Measurements from ENCODE around the gene CRADD.
"Not testable (repeated sequence)": the region's sequence is repeated elsewhere in the genome, so short reads cannot be mapped to it uniquely, and the experiment has no call there.

CRADD gene

DNA sequence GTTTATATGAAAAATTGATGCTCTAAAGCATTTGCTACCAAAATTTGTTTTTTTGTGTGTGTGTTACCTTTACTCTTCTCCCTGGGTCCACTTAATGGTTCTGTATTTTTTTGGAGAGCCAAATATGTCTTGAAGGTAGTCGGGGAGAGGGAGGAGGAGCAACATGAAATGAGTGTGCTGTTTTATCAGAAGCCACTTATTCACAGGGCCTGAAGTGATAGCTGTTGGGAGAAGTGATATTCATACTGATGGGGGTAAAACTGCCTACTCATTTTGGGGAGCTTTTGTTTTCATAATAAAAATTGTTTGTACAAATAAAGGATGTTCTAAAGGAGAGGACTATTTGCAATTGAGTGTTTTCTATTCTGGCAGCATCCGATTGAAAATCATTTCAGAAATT, 29.2 kb downstream of the CRADD start:
- DNase-seq, result no peak

DNA sequence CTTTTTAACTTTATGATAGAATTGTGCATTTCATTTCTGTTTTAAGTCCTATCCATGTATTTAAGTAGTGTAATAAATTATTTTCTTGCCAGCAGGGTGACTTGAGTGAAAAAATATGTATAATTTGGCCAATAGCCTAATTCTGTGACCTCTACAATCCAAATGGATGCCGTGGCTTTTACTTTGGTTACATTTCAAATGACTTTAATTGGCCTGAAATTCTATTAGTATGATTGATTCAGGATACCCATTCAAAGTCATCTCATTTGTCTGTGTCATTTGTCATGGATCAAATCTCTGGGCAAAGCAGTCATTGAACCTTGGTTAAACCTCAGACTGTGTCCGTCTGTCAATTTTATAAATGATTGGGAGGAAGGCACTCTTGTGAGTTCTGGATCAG, 29.6 kb downstream of the CRADD start:
- no peak for DNase-seq

DNA sequence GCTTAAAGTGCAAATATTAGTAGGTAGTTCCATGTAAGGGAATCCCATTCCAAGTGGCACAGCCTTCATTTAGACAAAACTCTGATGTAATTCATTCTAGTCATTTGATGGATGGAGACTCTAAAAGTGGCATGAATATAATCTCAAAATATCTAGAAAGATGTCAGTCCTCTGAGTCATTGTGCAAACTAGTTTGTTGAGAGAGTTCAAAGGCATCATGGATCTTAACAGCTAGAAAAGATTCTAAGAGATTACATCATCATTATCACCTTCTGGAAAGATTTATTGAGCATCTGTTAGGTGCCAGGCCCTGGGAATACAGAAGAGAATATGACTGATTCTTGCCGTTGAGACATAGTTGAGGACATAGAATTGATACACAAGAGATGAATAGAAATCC, 30.7 kb downstream of the CRADD start:
- DNase-seq, result no peak

DNA sequence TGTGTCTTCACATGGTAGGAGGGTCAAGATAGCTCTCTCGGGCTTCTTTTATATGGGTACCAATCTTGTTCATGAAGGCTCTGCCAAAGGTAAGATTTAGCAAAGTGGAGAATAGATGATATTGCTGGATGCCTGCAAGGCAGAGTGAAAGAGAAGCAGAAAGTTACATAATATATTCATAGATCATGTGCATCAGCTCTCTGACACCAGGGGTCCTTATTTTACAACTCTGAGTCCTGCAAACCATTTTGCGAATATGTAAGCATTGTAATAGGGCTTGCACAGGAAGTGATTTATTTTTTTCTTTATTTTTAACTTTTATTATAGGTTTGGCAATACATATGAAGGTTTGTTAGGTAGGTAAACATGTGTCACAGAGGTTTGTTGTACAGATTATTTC, 31.8 kb downstream of the CRADD start:
- no peak for DNase-seq

DNA sequence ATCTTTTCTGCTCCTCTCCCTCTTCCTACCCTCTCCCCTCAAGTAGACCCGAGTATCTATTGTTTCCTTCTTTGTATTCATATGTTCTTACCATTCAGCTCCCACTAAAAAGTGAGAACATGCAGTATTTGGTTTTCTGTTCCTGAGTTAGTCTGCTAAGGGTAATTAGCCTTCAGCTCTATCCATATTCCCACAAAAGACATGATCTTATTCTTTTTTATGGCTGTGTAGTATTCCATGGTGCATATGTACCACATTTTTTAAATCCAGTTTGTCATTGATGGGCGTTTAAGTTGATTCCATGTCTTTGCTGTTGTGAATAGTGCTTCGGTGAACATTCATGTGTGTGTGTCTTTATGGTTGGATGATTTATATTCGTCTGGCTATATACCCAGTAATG, 32.2 kb downstream of the CRADD start:
- no peak for DNase-seq

DNA sequence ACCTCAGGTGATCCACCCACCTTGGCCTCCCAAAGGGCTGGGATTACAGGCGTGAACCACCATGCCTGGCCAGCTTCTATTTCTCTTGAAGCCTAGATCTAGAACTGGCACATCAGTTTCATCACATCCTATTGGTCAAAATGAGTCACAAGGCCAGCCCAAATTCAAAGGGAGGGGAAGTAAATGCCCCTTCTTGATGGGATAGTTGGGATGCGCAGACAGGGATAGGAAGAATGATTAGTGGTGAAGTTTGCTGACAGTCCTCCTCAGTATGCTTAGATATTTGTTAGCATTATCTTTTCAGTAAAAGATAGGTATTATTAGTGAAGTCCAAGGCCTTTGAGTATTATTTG, 33.4 kb downstream of the CRADD start:
- DNase-seq, result no peak

DNA sequence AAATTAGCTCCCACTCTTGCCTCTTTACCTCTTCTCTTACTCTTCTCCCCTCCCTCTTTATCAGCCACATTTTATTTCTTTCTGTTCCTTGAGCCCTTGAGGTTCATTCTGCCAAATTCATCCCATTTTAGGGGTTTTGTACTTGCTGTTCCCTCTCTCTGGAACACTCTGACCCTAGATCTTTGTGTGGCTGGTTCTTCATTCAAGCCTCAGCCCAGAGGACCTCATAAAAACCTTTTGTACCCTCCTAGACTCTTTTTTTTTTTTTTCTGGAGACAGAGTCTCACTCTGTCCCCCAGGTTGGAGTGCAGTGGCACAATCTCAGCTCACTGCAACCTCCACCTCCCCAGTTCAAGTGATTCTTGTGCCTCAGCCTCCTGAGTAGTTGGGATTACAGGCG, 34.3 kb downstream of the CRADD start:
- DNase-seq, result not testable (repeated sequence)

DNA sequence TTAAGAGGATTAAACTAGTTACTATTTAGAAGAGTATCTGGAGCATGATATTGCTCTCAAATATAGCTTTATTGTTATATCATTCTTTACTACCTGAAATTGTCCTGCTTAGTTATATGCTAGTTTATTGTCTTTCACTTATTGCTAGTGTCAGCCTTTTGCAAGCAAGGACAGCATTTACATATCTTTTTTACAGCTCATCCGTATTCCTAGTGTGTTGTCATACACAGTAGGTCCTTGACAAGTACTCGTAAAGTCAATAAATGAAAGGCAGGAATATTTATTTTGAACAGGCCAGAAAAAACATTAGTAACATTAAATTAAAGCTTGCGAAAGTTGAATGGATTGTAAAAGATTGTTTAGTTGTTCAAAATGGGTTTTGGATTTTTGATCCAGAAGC, 35.0 kb downstream of the CRADD start:
- DNase-seq, result no peak

DNA sequence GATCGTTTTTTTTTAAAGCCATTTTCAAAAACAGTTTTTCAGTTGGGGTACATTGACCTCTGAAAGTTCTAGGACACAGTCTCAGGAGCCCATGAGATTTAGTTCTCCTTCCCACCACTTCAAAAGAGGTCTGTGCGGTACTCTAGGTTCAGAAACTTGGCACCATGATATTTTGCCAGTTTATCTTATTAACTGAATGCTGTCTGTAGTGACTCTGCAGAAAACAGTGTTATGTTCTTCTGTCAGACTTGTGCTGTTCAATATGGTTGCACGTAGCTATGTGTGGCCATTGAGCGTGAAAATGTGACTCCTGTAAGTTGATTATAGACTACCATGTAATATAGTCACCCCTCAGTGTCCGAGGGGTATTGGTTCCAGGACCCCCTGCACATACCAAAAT, 35.9 kb downstream of the CRADD start:
- no peak for DNase-seq

DNA sequence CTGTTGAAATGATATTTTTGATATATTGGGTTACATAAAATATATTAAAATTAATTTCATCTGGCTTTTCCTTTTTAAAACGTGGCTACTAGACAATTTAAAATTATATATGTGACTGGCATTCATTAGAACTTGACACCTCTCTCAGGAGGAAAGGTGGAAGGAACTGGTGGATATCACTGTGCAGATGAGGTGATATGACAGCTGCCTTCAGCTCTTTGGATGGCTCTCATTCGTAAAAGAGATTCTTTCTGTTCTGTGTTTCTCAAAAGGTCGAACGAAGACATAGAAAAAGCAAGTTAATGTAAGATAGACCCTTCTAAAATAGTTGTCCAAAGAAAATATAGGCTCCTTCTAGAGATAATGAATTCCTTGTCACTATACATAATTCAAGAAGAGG, 36.6 kb downstream of the CRADD start:
- no peak for DNase-seq

DNA sequence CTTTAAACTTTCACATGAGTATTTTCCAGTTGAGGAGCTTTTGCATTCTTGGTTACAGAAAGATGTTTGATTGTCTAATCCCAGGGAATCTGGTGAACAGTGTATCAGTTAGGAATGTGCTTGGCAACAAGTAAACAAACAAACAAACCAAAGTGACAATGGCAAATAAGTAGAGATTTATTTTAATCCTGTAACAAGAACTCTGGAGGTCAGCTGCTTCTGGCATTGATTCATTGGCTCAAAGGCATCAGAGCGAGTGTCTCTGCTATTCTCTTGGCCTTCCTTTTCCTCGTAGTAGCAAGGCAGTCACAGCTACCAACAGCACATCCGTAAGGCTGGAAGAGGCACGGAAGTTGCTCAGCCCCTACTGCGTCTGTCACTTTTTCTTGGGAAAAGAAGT, 37.2 kb downstream of the CRADD start:
- DNase-seq, result no peak

DNA sequence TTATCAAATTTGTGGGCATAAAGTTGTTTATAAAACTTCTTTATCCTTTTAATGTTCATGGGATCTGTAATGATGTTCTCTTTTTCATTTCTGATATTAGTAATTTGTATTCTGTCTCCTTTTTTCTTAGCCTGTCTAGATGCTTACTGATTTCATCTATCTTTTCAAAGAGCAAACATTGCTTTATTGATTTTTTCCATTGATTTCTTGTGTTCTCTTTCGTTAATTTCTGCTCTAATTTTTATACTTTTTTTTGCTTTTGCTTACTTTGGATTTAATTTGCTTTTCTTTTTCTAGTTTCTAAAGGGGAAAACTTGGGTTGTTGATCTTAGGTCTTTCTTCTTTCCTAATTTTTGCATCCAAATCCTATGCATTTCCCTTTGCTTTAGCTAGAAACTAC, 42.5 kb downstream of the CRADD start:
- no peak for DNase-seq

DNA sequence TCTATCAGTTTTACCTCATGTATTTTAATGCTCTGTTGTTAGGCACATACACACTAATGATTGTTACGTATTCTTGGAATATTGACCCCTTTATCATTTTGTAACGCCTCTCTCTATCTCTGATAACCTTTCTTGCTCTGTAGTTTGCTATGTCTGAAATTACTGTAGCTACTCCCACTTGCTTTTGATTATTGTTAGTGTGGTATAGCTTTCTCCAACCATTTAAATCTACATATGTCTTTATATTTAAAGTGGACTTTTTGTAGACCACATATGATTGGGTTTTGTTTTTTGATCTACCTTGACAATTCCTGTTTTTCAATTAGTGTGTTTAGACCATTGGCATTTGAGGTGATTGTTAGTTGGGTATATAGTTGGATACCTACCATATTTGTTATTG, 43.4 kb downstream of the CRADD start:
- DNase-seq, result no peak

DNA sequence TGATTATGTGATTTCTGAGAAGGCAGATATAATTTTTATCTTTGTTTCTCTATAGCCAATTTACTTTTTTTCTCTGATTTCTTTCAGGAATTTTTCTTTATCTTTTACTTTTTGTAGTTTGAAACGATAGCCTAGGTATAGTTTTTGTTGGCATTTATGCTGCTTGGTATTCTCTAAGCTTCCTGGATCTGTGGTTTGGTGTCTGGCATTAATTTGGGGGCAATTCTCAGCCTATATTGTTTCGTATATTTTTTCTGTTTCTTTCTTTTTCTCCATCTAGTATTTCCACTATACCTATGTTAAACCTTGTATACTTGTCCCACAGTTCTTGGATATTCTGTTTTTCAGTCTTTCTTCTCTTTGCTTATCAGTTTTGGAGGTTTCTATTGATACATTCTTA, 45.0 kb downstream of the CRADD start:
- no peak for DNase-seq

DNA sequence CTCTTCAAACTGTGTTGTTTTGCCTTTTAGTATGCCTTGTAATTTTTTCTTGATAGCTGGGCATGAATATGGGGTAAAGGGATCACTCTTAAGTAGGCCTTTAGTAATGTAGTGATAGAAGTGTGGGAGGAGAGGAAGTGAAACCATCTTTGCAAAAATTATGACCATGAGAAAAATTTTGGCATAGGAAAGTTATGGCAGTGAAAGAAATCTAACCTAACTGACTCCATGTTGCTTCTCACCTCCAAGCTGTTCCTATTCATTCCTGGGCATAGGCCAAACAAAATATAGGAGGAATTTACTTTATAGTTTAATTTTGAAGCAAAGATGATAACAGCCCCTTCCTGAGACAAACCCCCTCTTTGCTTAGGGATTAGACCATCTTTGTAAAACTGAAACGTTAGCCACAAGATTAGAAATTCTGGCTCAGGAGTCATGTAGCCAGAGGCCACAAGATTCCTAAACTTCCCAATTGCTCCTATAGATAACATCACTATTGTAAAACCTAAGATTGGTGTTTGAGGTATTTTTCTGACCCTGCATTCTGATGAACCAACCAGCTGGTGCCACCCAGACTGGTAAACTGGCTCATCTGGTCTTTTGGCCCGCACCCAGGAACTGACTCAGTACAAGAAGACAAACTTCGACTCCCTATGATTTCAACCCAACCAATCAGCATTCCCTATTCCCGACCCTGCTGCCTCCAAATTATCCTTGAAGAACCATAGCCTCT, 45.8 kb downstream of the CRADD start:
- DNase-seq, result peak in 1 of 56 donors; percentile 6

DNA sequence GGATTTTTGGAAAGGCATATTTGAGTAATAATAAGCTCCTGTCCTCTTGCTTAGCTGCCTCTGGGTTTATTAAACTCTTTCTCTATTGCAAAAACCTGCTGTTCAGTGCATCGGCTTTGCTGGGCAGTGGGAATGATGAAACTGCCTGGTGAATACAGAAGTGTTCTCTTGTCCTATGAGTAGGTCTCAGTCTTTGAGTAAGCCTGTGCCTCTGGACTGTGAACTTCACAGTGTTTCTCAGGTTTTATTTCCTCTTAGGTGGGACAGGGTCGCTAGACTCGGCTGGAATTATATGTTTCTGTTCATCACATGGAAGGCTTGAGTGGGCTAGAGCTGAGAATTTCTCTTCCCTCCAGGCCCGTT, 46.4 kb downstream of the CRADD start:
- no peak for DNase-seq

DNA sequence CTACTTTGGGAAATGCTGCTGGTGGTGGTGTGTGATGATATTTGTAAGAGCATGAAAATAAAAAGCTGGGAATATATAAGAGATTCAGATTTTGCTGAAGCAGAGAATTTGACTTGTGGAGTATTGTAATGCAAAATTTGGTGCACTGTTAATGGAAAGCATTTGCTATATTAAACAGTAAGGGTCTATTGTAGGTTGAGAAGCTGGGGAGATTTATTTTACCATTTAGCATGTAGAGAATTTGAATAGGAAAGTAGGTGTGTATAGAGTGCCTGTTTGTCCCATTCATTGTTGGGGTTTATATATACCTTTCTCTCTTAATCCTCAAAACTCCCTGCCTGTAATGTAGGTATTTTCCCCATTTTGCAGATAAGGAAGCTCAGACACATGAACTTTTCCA, 48.4 kb downstream of the CRADD start:
- no peak for DNase-seq

DNA sequence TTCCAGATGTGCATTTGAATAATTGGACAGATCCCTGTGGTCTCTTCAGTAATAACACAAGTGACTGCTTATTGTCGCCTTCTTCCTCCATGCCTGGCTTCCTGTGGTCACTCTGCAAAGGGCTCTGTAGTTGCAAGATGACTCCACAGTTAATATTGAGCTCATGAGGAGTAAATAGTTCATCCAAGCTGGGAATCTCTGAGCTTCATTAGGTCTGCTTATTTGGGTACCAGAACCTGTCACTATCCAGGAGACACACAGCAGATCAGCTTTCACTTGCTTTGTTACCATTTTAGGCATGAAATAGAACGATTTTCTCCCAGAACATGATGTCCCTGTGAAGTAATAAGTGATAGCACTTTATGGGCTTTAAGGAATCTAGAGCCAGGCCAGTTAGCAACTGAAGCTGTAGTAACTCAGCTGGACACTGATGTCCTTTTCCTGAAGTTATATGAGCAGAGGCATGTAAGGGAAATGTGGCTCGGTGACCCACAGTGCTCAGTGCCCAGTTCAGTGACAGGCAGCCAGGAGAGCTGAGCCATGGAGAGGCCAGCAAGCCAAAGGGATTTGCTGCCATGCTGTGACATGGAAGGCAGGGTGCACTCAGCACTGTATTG, 50.1 kb downstream of the CRADD start:
- DNase-seq, result no peak

DNA sequence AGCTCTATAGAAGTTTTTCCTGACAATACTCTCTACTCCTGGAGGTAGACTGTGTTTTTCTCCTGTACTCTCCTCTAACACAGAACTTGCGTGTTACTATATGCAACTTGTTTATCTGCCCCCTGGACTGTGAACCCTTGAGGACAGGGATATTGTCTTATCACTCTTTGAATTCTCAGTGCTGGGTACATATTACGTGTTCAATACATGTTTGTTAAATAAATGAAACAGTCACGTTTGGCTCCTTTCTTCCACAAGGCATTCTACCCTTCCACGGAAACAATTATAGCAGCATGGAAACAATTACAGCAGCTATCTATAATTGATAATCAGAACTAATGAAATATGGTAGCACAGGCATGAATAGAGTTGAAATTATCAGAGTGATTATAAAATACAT, 50.7 kb downstream of the CRADD start:
- no peak for DNase-seq

DNA sequence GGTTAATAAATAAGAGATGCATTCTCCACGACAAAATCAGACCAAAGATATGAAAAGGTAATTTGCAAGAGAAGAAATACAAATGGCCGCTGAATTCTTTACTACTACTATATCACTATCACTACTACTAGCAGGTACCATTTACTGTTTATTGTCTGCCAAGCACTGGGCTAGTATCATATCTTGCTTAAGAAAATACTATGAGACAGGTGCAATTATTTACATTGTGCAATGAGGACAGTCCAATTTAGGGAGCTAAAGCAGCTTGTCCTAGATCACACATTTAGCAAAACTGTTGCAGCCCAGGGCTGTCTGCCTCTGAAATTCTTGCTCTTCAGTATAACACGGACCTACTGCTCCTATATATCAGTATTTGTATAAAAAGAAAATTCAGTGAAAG, 52.8 kb downstream of the CRADD start:
- no peak for DNase-seq

DNA sequence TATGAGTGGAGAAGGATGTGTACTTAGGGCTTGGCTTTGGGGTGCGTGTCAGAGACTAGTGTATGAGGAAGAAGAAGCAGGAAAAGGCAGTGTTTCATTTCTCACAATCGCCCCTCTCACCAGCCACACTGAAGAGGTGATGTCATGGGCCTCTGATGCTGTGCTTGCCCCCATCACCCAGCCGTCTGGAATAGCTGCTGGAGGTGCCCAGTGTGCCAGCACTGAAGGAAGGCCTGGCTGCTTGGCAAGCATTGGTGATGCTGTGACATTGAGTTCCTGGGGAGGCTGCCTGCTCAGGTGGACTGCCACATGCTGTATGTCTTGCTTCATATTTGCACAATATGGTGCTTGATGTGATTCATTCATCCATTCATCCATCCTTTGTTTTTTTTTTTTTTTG, 56.2 kb downstream of the CRADD start:
- DNase-seq, result peak in 6 of 56 donors; percentile 1 to 36 (median 12)

DNA sequence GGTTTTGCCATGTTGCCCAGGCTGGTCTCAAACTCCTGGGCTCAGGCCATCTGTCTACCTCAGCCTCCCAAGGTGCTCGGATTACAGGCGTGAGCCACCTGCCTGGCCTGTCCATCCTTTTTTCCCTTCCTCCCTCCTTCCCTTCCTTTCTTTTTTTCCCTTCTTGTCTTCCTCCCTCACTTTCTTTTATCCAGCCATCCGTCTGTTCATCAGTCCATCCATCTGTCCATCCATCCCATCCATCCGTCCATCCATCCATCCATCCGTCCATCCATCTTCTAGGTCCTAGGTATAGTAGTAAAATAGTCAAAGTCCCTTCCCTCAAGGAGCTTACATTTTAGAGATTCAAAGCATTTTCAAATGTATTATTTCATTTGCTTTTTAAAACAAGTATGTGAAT, 56.8 kb downstream of the CRADD start:
- DNase-seq, result no peak

DNA sequence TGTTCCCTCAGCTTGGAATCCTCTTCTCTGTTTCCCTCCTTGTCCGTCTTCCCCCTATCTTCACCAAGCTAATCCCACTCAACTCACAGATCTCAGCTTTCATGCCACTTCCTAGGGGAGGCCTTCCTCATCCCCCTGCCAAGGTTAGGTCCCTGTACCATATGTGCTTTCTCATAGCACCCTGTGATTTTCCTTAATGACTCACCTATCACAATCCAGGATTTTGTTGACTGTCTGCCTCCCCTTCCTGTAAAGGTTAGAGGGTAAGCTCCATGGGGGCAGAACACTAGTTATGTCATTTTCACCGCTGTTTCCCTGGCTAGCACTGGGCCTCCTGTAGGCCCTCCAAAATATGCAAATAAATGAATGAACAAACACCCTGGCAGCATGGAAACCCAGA, 57.6 kb downstream of the CRADD start:
- DNase-seq, result no peak

DNA sequence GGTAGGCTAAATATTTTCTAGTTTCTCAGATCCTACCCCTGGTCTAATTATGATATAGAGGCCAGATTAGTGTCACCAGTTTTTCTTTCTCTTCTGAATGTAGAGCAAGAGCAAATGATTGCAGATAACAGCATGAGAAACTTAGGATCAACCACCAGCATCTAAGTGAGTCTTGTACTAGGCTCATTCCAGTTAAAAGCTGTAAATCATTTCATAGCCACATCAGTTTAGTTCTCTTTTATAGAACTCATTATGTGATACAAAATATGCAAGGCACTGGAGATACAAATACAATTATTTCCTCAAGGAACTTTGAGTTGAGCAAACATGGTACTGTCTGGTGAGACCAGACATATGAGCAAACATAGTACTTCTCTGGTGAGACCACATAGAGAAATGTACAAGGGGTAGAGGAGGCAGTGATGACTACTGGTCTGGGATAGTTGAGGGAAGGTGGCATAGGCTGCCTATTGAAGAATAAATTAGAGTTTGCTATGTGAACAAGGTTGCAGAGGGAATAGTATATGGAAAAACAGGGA, 59.5 kb downstream of the CRADD start:
- DNase-seq, result no peak
